GM15510 (cell line): ENCODE results near the gene NFIA.

Source experiments
- POLR2A ChIP-seq: IDR thresholded peaks from 3 replicates; pipeline ENCODE4 v1.6.1; 2011; ENCODE audit warnings: borderline replicate concordance; ENCODE audit not compliant: insufficient read length; ENCODE audit errors: extremely low read depth

The NFIA gene

GRCh38 chr1:61274939-61275338 is 192.6 kb downstream of the NFIA start:
- TF ChIP-seq POLR2A = no peak

- no peak for TF ChIP-seq POLR2A
Measured at GRCh38 chr1:61276246-61276645, 193.9 kb downstream of the NFIA start.

GRCh38 chr1:61277121-61277690 is 194.8 kb downstream of the NFIA start:
- no peak for TF ChIP-seq POLR2A

GRCh38 chr1:61278966-61279365 is 196.6 kb downstream of the NFIA start:
- no peak for TF ChIP-seq POLR2A

GRCh38 chr1:61279570-61279969 is 197.2 kb downstream of the NFIA start:
- TF ChIP-seq POLR2A = no peak

- no peak for TF ChIP-seq POLR2A
Measured at GRCh38 chr1:61280452-61280851, 198.1 kb downstream of the NFIA start.

- TF ChIP-seq POLR2A = no peak
Measured at GRCh38 chr1:61282387-61282786, 200.0 kb downstream of the NFIA start.

GRCh38 chr1:61284248-61284854 is 202.0 kb downstream of the NFIA start:
- TF ChIP-seq POLR2A = no peak

- no peak for TF ChIP-seq POLR2A
Measured at GRCh38 chr1:61284936-61285335, 202.6 kb downstream of the NFIA start.

GRCh38 chr1:61285371-61285885 is 203.1 kb downstream of the NFIA start:
- no peak for TF ChIP-seq POLR2A

- TF ChIP-seq POLR2A = no peak
Measured at GRCh38 chr1:61287014-61287413, 204.7 kb downstream of the NFIA start.

- no peak for TF ChIP-seq POLR2A
Measured at GRCh38 chr1:61287734-61288133, 205.4 kb downstream of the NFIA start.

- TF ChIP-seq POLR2A = no peak
Measured at GRCh38 chr1:61289232-61290098, 207.1 kb downstream of the NFIA start.

GRCh38 chr1:61290525-61290924 is 208.2 kb downstream of the NFIA start:
- TF ChIP-seq POLR2A = no peak

- no peak for TF ChIP-seq POLR2A
Measured at GRCh38 chr1:61293197-61293596, 210.8 kb downstream of the NFIA start.
